Astrocyte (in vitro differentiated cells and primary cell): Measurements from ENCODE around the gene LANCL2.

Source experiments
- CTCF ChIP-seq: IDR thresholded peaks from 2 replicates; pipeline ENCODE4 v1.5.1; 2011; ENCODE audit warnings: low read depth, mild to moderate bottlenecking, inconsistent platforms, low read length, moderate library complexity; ENCODE audit not compliant: insufficient read depth
- EZH2 ChIP-seq: IDR thresholded peaks from 2 replicates; pipeline ENCODE4 v1.6.1; 2012; ENCODE audit warnings: mild to moderate bottlenecking, low read length, inconsistent platforms; ENCODE audit not compliant: insufficient read depth

- TF ChIP-seq CTCF (no peak), EZH2 (no peak)
These were observed 28.6 kb upstream of the LANCL2 start for GRCh38 chr7:55336540-55336939.
